K562 (cell line): ENCODE measurements around the gene SEC11A. TPM values are rescaled to one million over a fixed set of nuclear protein-coding genes. Genes with fewer than 3 reads are reported as not detected.
A peak's percentile ranks its signal among the peaks of the same experiment; 100 is the strongest.

ENCODE experiments used
- BDP1 ChIP-seq: IDR thresholded peaks from 3 replicates; pipeline ENCODE4 v1.6.1; 2011; ENCODE audit not compliant: insufficient read length, insufficient read depth
- CBX1 ChIP-seq: sonication (generic); IDR thresholded peaks from 2 replicates; pipeline ENCODE4 v1.6.1; 2016; ENCODE audit warnings: antibody characterized with exemption, low read depth, mild to moderate bottlenecking
- DPF2 ChIP-seq: fragments of 450-650 bp; IDR thresholded peaks from 2 replicates; pipeline ENCODE4 v1.6.1; 2016
- FOXJ2 ChIP-seq: fragments of 200-800 bp; sonication (Bioruptor generic); IDR thresholded peaks from 2 replicates; pipeline ENCODE4 v1.6.1; 2016; ENCODE audit warnings: missing genetic modification characterization, missing compliant biosample characterization
- HDAC8 ChIP-seq: fragments of 450-650 bp; IDR thresholded peaks from 2 replicates; pipeline ENCODE4 v1.6.1; 2016; ENCODE audit warnings: mild to moderate bottlenecking, missing genetic modification characterization, moderate library complexity, missing compliant biosample characterization
- MAFK ChIP-seq: IDR thresholded peaks from 2 replicates; pipeline ENCODE4 v1.6.1; 2011; ENCODE audit warnings: low read length, improper control_type of control experiment
- NR1H2 ChIP-seq: sonication (generic); formaldehyde crosslinking; IDR thresholded peaks from 2 replicates; pipeline ENCODE4 v1.4.0; 2020; ENCODE audit warnings: mild to moderate bottlenecking, missing genetic modification reagents
- OTX1 ChIP-seq: fragments of 450-650 bp; formaldehyde crosslinking; IDR thresholded peaks from 2 replicates; pipeline ENCODE4 v1.4.0; 2022; ENCODE audit warnings: mild to moderate bottlenecking
- PURB ChIP-seq: sonication (generic); formaldehyde crosslinking; IDR thresholded peaks from 2 replicates; pipeline ENCODE4 v1.9.0; 2021; ENCODE audit warnings: low read depth, mild to moderate bottlenecking, missing genetic modification reagents
- RB1 ChIP-seq: fragments of 450-650 bp; IDR thresholded peaks from 2 replicates; pipeline ENCODE4 v1.6.1; 2017; ENCODE audit warnings: low read depth, mild to moderate bottlenecking
- SMARCA4 ChIP-seq: fragments of 450-650 bp; IDR thresholded peaks from 2 replicates; pipeline ENCODE4 v1.6.1; 2016
- TCF3 ChIP-seq: sonication (generic); formaldehyde crosslinking; IDR thresholded peaks from 2 replicates; pipeline ENCODE4 v1.4.0; 2020; ENCODE audit warnings: mild to moderate bottlenecking, missing genetic modification reagents
- TFAM ChIP-seq: fragments of 250-450 bp; sonication (Bioruptor Pico); conservative IDR thresholded peaks from 2 replicates; pipeline ENCODE4 v1.5.0; 2021; ENCODE audit warnings: mild to moderate bottlenecking, moderate library complexity
- ZNF12 ChIP-seq: sonication (generic); formaldehyde crosslinking; IDR thresholded peaks from 2 replicates; pipeline ENCODE4 v1.4.0; 2020; ENCODE audit warnings: mild to moderate bottlenecking, missing genetic modification reagents
- ZNF79 ChIP-seq: fragments of 250-450 bp; sonication (Bioruptor Pico); IDR thresholded peaks from 2 replicates; pipeline ENCODE4 v1.4.0; 2020; ENCODE audit warnings: low read depth, mild to moderate bottlenecking, moderate library complexity
- ZZZ3 ChIP-seq: fragments of 450-650 bp; IDR thresholded peaks from 2 replicates; pipeline ENCODE4 v1.6.1; 2016; ENCODE audit warnings: antibody characterized with exemption, mild to moderate bottlenecking, moderate library complexity
- polyA plus RNA-seq, 8 experiments: library from polyadenylated mRNA; depleted of rRNA in 4 of 8; stranded (reverse) in 5 of 8; unstranded in 3 of 8; fragments of >200 nt; fragmentation: Nextera tagmentation in 2 of 8; fragmentation: Illumina TruSeq in 1 of 8; extraction: Ambion mirVana in 2 of 8; extraction: Trizol in 1 of 8; gene quantifications; 2 replicates each; pipeline versions ENCODE4 v1.2.1 to v1.2.3, GENCODE V29; 2011 to 2014; ENCODE audit warnings: inconsistent platforms in 1 of 8, missing spikeins in 1 of 8
- total RNA-seq, 7 experiments: library from RNA; depleted of rRNA in 6 of 7; stranded (reverse); fragments of >200 nt in 6 of 7; fragmentation: Illumina TruSeq in 2 of 7; extraction: Trizol in 2 of 7; gene quantifications; 2 replicates each; pipeline versions ENCODE4 v1.2.1 to v1.2.3, GENCODE V29; 2011 to 2021; ENCODE audit warnings: low replicate concordance in 1 of 7
- TF ChIP-seq, protein P1 (sequence below), 2 experiments: fragments of 450-650 bp; conservative IDR thresholded peaks; 2 replicates each; pipeline ENCODE4 v1.6.1; 2017; ENCODE audit warnings: mild to moderate bottlenecking in 2 of 2, moderate library complexity in 2 of 2
- TF ChIP-seq, protein P2 (sequence below): sonication (generic); IDR thresholded peaks from 2 replicates; pipeline ENCODE4 v1.6.1; 2016
- TF ChIP-seq, protein P3 (sequence below), 2 experiments: fragments of 450-650 bp in 1 of 2; sonication (generic) in 1 of 2; formaldehyde crosslinking in 1 of 2; IDR thresholded peaks; 2 replicates each; pipeline versions ENCODE4 v1.7.1 to v1.9.0; 2016 to 2022; ENCODE audit warnings: inconsistent platforms in 1 of 2, mild to moderate bottlenecking in 1 of 2, missing genetic modification reagents in 1 of 2

Gene SEC11A
- total and polyA plus RNA-seq, 9 of the 15 experiments (the other 6 are each of a cell fraction or from before 2014, with no cell fraction given) = 175 to 310 (median 229) TPM

DNA sequence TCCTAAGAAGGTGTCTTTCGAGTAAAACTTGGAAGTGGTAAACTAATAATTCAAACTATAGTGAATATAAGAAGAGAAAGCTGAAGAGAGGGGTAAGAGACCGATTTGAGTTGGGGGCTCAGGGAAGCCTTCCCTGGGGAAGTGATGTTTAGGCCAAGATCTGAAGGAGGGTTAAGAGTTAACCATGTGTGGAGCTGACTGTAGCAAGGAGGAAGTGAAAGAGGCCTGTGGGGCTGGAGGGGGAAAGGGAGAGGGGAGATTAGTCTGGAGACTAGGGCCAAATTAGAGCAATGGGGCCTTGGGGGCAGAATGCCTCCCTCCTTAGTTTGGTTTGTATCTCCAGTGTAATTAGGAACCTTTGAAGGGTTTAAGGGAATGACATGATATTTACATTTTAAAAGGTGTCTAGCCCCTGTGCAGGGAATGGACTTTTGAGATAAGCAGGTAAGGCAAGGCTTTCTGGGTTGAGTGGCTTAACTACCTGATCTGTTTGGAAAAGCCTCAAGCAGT lies 34.7 kb upstream of the SEC11A start (continued):
- TF ChIP-seq, protein P1, sequence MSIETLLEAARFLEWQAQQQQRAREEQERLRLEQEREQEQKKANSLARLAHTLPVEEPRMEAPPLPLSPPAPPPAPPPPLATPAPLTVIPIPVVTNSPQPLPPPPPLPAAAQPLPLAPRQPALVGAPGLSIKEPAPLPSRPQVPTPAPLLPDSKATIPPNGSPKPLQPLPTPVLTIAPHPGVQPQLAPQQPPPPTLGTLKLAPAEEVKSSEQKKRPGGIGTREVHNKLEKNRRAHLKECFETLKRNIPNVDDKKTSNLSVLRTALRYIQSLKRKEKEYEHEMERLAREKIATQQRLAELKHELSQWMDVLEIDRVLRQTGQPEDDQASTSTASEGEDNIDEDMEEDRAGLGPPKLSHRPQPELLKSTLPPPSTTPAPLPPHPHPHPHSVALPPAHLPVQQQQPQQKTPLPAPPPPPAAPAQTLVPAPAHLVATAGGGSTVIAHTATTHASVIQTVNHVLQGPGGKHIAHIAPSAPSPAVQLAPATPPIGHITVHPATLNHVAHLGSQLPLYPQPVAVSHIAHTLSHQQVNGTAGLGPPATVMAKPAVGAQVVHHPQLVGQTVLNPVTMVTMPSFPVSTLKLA (conservative IDR thresholded peaks at IDR 0.05) = 0 out of 4 replicates have a peak, but pooled peaks of 1 of the 2 experiments have one; percentile 24
- TF ChIP-seq ZNF79 (CRISPR knock-in tag) (no peak), HDAC8 (tag) (no peak), RB1 (no peak), TCF3 (CRISPR knock-in tag) (peak; percentile 63), PURB (CRISPR knock-in tag) (no peak), ZZZ3 (no peak), ZNF12 (no peak), OTX1 (no peak), CBX1 (no peak), MAFK (no peak), NR1H2 (CRISPR knock-in tag) (no peak), FOXJ2 (tag) (no peak), BDP1 (no peak), SMARCA4 (peak; percentile 68), TFAM (CRISPR knock-in tag) (no peak), DPF2 (peak; percentile 74; the same call in 1 of the 2 replicates)
- TF ChIP-seq, protein P2, sequence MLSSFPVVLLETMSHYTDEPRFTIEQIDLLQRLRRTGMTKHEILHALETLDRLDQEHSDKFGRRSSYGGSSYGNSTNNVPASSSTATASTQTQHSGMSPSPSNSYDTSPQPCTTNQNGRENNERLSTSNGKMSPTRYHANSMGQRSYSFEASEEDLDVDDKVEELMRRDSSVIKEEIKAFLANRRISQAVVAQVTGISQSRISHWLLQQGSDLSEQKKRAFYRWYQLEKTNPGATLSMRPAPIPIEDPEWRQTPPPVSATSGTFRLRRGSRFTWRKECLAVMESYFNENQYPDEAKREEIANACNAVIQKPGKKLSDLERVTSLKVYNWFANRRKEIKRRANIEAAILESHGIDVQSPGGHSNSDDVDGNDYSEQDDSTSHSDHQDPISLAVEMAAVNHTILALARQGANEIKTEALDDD = peak; percentile 90
- TF ChIP-seq, protein P3, sequence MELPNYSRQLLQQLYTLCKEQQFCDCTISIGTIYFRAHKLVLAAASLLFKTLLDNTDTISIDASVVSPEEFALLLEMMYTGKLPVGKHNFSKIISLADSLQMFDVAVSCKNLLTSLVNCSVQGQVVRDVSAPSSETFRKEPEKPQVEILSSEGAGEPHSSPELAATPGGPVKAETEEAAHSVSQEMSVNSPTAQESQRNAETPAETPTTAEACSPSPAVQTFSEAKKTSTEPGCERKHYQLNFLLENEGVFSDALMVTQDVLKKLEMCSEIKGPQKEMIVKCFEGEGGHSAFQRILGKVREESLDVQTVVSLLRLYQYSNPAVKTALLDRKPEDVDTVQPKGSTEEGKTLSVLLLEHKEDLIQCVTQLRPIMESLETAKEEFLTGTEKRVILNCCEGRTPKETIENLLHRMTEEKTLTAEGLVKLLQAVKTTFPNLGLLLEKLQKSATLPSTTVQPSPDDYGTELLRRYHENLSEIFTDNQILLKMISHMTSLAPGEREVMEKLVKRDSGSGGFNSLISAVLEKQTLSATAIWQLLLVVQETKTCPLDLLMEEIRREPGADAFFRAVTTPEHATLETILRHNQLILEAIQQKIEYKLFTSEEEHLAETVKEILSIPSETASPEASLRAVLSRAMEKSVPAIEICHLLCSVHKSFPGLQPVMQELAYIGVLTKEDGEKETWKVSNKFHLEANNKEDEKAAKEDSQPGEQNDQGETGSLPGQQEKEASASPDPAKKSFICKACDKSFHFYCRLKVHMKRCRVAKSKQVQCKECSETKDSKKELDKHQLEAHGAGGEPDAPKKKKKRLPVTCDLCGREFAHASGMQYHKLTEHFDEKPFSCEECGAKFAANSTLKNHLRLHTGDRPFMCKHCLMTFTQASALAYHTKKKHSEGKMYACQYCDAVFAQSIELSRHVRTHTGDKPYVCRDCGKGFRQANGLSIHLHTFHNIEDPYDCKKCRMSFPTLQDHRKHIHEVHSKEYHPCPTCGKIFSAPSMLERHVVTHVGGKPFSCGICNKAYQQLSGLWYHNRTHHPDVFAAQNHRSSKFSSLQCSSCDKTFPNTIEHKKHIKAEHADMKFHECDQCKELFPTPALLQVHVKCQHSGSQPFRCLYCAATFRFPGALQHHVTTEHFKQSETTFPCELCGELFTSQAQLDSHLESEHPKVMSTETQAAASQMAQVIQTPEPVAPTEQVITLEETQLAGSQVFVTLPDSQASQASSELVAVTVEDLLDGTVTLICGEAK (IDR thresholded peaks at IDR 0.05) = no peak
- TF ChIP-seq, protein P3 (CRISPR knock-in tag; IDR thresholded peaks at IDR 0.05) = no peak
